Neuron (in vitro differentiated cells): ENCODE results near the gene GM2A.
A peak's percentile ranks its signal among the peaks of the same experiment; 100 is the strongest.

ENCODE experiments used
- H2AFZ ChIP-seq: one replicate; pipeline ENCODE4 v1.6.1; 2013; ENCODE audit warnings: low read depth, mild to moderate bottlenecking, inconsistent platforms, low read length, moderate library complexity
- H3K27me3 ChIP-seq: one replicate; pipeline ENCODE4 v1.6.1; 2013; ENCODE audit warnings: low read length; ENCODE audit not compliant: insufficient read depth
- H3K36me3 ChIP-seq: one replicate; pipeline ENCODE4 v1.6.1; 2013; ENCODE audit warnings: low read length; ENCODE audit not compliant: insufficient read depth
- H3K4me1 ChIP-seq: one replicate; pipeline ENCODE4 v1.6.1; 2013; ENCODE audit warnings: low read length; ENCODE audit not compliant: insufficient read depth
- H3K4me3 ChIP-seq: 2 replicates; pipeline ENCODE4 v1.5.1; 2013; ENCODE audit warnings: mild to moderate bottlenecking, low read length, moderate library complexity
- H3K9me3 ChIP-seq: one replicate; pipeline ENCODE4 v1.6.1; 2013; ENCODE audit warnings: low read length

GM2A gene

GRCh38 chr5:151252762-151253604 lies at the start of gene GM2A:
GM2A (plus strand) TSS chr5:151253185; CDS start chr5:151253217, 32 bp downstream.
- peaks cover 6% of the 10 kb centered on the region for H3K27me3 ChIP-seq
- no peaks in the 10 kb centered on the region for H3K9me3 ChIP-seq
- peak within 1 kb of the TSS; percentile 91 for H2AFZ ChIP-seq

GRCh38 chr5:151204051-151204450 lies 48.9 kb upstream of the GM2A start:
- Histone ChIP-seq H3K9me3 (no peaks in the 10 kb centered on the region), H3K4me1 (no peaks in the 10 kb centered on the region), H3K4me3 (no peak overlapping the region), H2AFZ (no peak overlapping the region), H3K36me3 (no peaks in the 10 kb centered on the region), H3K27me3 (peaks cover 2% of the 10 kb centered on the region)

More at GRCh38 chr5:151252762-151253604, at the start of gene GM2A:
- H3K4me3 ChIP-seq: peak within 1 kb of the TSS; percentile 76
- H3K4me1 ChIP-seq: peaks cover 9% of the 10 kb centered on the region
- H3K36me3 ChIP-seq: no peaks in the 10 kb centered on the region

- no peak overlapping the region for H3K4me3 ChIP-seq
- H3K36me3 ChIP-seq: no peaks in the 10 kb centered on the region
- peaks cover 2% of the 10 kb centered on the region for H3K27me3 ChIP-seq
- H3K4me1 ChIP-seq: no peaks in the 10 kb centered on the region
- H3K9me3 ChIP-seq: no peaks in the 10 kb centered on the region
- no peak overlapping the region for H2AFZ ChIP-seq
Measured at GRCh38 chr5:151205411-151205810, 47.6 kb upstream of the GM2A start.

DNA sequence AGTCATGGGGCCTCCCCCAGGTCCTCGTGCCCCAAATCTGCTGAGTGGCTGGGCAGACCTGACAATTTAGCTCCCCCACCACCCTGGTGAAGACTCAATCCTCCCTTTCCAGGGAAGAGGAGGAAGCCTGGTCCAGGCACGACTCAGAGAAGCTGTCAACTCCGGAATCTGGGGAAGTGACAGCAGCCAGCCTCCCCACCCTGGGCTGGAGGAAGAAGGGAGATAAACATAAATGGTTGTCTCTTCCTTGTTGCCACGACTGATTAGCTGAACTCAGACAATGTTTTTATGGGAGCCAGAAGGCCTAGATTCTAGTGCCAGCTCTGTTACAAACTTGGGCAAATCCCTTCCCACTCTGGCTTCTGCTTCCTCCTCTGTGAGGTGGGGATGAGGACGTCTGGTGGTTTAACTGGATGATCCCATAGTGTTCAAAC lies 44.5 kb upstream of the GM2A start:
- H3K27me3 ChIP-seq: no peaks in the 10 kb centered on the region
- H3K9me3 ChIP-seq: no peaks in the 10 kb centered on the region
- H3K4me3 ChIP-seq: no peak overlapping the region
- H3K36me3 ChIP-seq: no peaks in the 10 kb centered on the region
- H3K4me1 ChIP-seq: no peaks in the 10 kb centered on the region
- H2AFZ ChIP-seq: no peak overlapping the region

DNA sequence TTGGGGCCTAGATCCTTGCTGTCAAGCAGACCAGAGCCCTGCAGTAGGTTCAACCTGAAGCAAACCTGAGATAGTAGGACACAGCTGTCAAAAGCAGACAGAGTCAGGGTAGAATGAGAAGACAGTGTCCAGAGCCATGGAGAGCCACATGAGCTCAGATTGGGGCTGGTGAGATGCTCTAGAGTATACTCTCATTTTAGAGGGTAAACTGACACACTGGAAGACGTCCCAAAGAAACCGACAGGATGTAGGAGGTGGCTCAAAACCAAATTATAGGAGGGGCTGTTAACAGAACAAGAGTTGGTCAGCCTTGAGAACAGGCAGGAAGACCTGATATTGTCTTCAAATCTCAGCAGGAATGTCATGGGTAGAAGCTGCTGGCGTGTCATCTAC lies 40.6 kb upstream of the GM2A start:
- H3K4me3 ChIP-seq: no peak overlapping the region
- H3K36me3 ChIP-seq: no peaks in the 10 kb centered on the region
- no peaks in the 10 kb centered on the region for H3K27me3 ChIP-seq
- H3K9me3 ChIP-seq: no peaks in the 10 kb centered on the region
- no peak overlapping the region for H2AFZ ChIP-seq
- no peaks in the 10 kb centered on the region for H3K4me1 ChIP-seq

GRCh38 chr5:151213803-151214613 lies 39.0 kb upstream of the GM2A start:
- H3K36me3 ChIP-seq: no peaks in the 10 kb centered on the region
- no peaks in the 10 kb centered on the region for H3K4me1 ChIP-seq
- no peaks in the 10 kb centered on the region for H3K9me3 ChIP-seq
- H3K4me3 ChIP-seq: no peak overlapping the region
- H3K27me3 ChIP-seq: no peaks in the 10 kb centered on the region
- no peak overlapping the region for H2AFZ ChIP-seq

GRCh38 chr5:151214614-151215545 lies 38.1 kb upstream of the GM2A start:
- Histone ChIP-seq H3K9me3 (no peaks in the 10 kb centered on the region), H3K27me3 (peaks cover 2% of the 10 kb centered on the region), H2AFZ (no peak overlapping the region), H3K4me3 (no peak overlapping the region), H3K4me1 (no peaks in the 10 kb centered on the region), H3K36me3 (no peaks in the 10 kb centered on the region)

DNA sequence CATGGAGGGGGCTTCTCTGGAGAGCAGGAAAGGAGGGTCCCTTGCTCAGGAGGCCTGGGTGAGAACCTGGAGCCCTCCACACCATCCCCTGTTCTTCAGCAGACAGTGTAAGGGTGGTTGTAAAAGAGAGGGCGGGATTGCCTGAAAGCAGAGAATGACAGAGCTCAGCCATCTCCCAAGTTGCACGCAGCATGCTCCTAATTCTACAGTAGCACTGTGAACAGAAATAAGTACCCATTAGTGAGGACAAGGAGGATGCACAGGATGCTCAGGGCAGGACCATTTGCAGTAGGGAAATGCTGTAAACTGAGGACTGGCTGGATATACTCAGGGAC lies 37.5 kb upstream of the GM2A start:
- no peak overlapping the region for H2AFZ ChIP-seq
- H3K9me3 ChIP-seq: no peaks in the 10 kb centered on the region
- H3K4me1 ChIP-seq: no peaks in the 10 kb centered on the region
- peaks cover 8% of the 10 kb centered on the region for H3K27me3 ChIP-seq
- no peaks in the 10 kb centered on the region for H3K36me3 ChIP-seq
- no peak overlapping the region for H3K4me3 ChIP-seq

DNA sequence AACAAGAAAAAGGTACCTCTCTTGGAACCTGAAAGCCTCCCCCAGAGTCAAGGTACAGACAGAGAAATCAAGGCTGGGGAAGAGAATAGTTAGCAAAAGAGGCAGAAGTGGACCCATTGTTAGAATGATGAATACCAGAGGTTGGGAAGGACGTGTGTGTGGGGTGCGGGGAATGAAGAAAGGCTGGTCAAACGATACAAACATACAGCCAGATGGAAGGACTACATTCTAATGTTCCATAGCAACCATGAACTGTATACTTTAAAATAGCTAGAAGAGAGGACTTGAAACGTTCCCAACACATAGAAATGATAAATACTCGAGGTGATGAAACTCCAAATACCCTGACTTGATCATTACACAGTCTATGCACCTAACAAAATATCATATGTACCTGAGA lies 36.2 kb upstream of the GM2A start:
- Histone ChIP-seq H3K4me1 (no peaks in the 10 kb centered on the region), H3K4me3 (no peak overlapping the region), H3K36me3 (no peaks in the 10 kb centered on the region), H3K9me3 (no peaks in the 10 kb centered on the region), H2AFZ (no peak overlapping the region), H3K27me3 (peaks cover 11% of the 10 kb centered on the region)

DNA sequence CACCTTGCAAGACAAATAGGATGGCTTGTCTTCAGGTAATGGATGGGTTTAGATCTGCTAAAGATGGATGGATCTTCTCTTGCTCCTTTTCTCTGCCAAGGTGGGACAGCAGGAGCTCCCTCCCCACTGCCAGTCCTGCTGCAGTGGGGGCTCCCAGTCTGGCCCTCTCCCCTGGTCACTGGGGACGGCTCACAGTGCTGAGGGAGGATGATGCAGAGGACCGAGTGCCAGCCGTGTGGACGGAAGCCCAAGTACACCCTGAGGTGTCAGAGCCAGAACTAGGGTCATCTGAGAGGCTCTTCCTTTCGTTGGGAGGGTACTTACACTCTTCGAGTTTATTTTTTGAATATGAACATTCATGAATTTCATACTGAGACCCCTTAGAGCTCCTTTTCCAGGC lies 34.8 kb upstream of the GM2A start:
- Histone ChIP-seq H3K4me1 (no peaks in the 10 kb centered on the region), H2AFZ (no peak overlapping the region), H3K36me3 (no peaks in the 10 kb centered on the region), H3K9me3 (no peaks in the 10 kb centered on the region), H3K4me3 (no peak overlapping the region), H3K27me3 (peaks cover 24% of the 10 kb centered on the region)

DNA sequence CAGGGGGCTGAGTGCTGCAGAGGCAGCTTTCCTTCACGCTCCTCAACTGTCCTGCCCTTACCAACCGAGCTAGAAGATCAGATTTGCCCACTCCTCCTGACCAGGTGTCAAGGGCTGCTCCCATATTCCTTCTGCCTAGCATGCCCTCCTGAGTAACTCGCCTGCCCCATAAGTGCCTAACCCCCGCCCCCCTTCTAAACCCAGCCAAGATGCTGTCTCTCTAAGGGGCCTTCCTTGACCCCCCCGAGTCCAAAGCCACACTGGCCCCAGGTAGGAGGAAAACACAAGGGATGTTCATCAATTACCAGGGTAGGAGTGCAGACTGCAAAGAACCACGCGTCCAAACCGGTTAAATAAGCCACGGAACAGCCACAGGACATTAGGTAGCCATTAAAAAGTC lies 33.8 kb upstream of the GM2A start:
- Histone ChIP-seq H3K4me3 (no peak overlapping the region), H3K27me3 (peaks cover 28% of the 10 kb centered on the region), H3K4me1 (peaks cover 4% of the 10 kb centered on the region), H3K9me3 (no peaks in the 10 kb centered on the region), H3K36me3 (no peaks in the 10 kb centered on the region), H2AFZ (no peak overlapping the region)

DNA sequence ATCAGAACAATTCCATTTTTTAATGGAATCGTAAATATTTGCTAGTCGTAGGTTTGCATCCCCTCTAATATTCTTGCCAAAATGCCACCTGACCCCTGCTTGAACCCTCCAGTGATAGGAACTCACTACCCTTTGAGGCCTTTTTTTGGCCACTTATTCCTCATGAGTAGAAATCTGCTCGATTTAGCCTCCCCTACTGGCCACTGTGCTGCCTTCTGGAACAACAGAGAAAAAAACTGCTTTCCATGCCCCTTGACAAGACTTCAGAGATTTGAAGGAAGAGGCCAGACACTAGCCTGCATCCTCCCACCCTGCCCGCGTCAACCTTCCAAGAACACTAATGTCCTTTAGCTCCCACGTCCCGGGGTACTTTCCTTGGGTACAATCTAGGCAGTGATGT lies 33.2 kb upstream of the GM2A start:
- Histone ChIP-seq H3K4me3 (no peak overlapping the region), H3K27me3 (peaks cover 28% of the 10 kb centered on the region)

More for the DNA sequence above, 33.2 kb upstream of the GM2A start:
- Histone ChIP-seq H3K4me1 (peaks cover 4% of the 10 kb centered on the region), H2AFZ (no peak overlapping the region), H3K9me3 (no peaks in the 10 kb centered on the region), H3K36me3 (no peaks in the 10 kb centered on the region)
